Esophagus squamous epithelium (tissue), 4 donors: ENCODE results near the gene CNTNAP2.

Experiments
- CTCF ChIP-seq, 6 experiments: fragments of 450-650 bp in 4 of 6; fragments of 200-600 bp in 2 of 6; sonication (generic) in 2 of 6; IDR thresholded peaks; one replicate each; pipeline ENCODE4 v1.5.1; 2016 to 2019; ENCODE audit warnings: antibody characterized with exemption in 6 of 6, mild to moderate bottlenecking in 4 of 6, moderate library complexity in 4 of 6
- POLR2A ChIP-seq, 4 donors: fragments of 450-650 bp; IDR thresholded peaks; one replicate each; pipeline ENCODE4 v1.6.1; 2017; ENCODE audit warnings: antibody characterized with exemption in 4 of 4, mild to moderate bottlenecking in 4 of 4, moderate library complexity in 3 of 4

- TF ChIP-seq CTCF (IDR thresholded peaks at IDR 0.05) (no peak), POLR2A (IDR thresholded peaks at IDR 0.05) (no peak)
Measured at GRCh38 chr7:148291799-148292198, 2175.2 kb downstream of the CNTNAP2 start.
